Mesenchymal stem cell (in vitro differentiated cells and primary cell): ENCODE data around the gene MRFAP1.
"Not testable (repeated sequence)": the region's sequence is repeated elsewhere in the genome, so short reads cannot be mapped to it uniquely, and the experiment has no call there.

Source experiments
- DNase-seq: peaks from one replicate; pipeline ENCODE4 v3.0.0-alpha.2; 2013
- H2AFZ ChIP-seq: one replicate; pipeline ENCODE4 v1.6.1; 2013; ENCODE audit warnings: low read depth, mild to moderate bottlenecking, control low read depth, inconsistent platforms, low read length, moderate library complexity
- H2AK5ac ChIP-seq: 2 replicates; pipeline ENCODE4 v1.6.1; 2013; ENCODE audit warnings: low read length, moderate library complexity, mild to moderate bottlenecking, inconsistent platforms; ENCODE audit not compliant: severe bottlenecking
- H2BK120ac ChIP-seq: one replicate; pipeline ENCODE4 v1.6.1; 2013; ENCODE audit warnings: low read depth, mild to moderate bottlenecking, inconsistent platforms, low read length, moderate library complexity
- H2BK12ac ChIP-seq, 2 experiments: one replicate each; pipeline ENCODE4 v1.6.1; 2013; ENCODE audit warnings: inconsistent platforms in 2 of 2, low read length in 2 of 2, mild to moderate bottlenecking in 2 of 2, moderate library complexity in 2 of 2, control low read depth in 1 of 2
- H2BK15ac ChIP-seq: one replicate; pipeline ENCODE4 v1.6.1; 2013; ENCODE audit warnings: mild to moderate bottlenecking, low read depth, inconsistent platforms; ENCODE audit not compliant: poor library complexity, severe bottlenecking
- H2BK5ac ChIP-seq: 2 replicates; pipeline ENCODE4 v1.6.1; 2013; ENCODE audit warnings: low read depth, mild to moderate bottlenecking, low read length, control low read depth, inconsistent platforms; ENCODE audit not compliant: poor library complexity, severe bottlenecking
- H3K14ac ChIP-seq, 2 experiments: one replicate each; pipeline ENCODE4 v1.6.1; 2013; ENCODE audit warnings: inconsistent platforms in 2 of 2, low read length in 2 of 2, control low read depth in 1 of 2, mild to moderate bottlenecking in 1 of 2, moderate library complexity in 1 of 2
- H3K18ac ChIP-seq, 2 experiments: one replicate each; pipeline ENCODE4 v1.6.1; 2013; ENCODE audit warnings: inconsistent platforms in 2 of 2, low read length in 2 of 2, control low read depth in 1 of 2, low read depth in 1 of 2, mild to moderate bottlenecking in 1 of 2
- H3K23ac ChIP-seq, 2 experiments: one replicate each; pipeline ENCODE4 v1.6.1; 2013; ENCODE audit warnings: inconsistent platforms in 2 of 2, low read length in 2 of 2, mild to moderate bottlenecking in 2 of 2, moderate library complexity in 2 of 2, control low read depth in 1 of 2
- H3K27ac ChIP-seq: 2 replicates; pipeline ENCODE4 v1.5.1; 2013; ENCODE audit warnings: mild to moderate bottlenecking, moderate library complexity, low read length, control low read depth, inconsistent platforms; ENCODE audit not compliant: poor library complexity, severe bottlenecking
- H3K27me3 ChIP-seq, 2 experiments: 2 replicates each; pipeline versions ENCODE4 v1.6.1 to v1.7.0; 2013; ENCODE audit warnings: low read length in 2 of 2, mild to moderate bottlenecking in 2 of 2, moderate library complexity in 2 of 2, control low read depth in 1 of 2, inconsistent platforms in 1 of 2; ENCODE audit not compliant: control insufficient read depth in 1 of 2, insufficient read depth in 1 of 2
- H3K36me3 ChIP-seq, 2 experiments: 2 replicates each; pipeline versions ENCODE4 v1.6.1 to v1.7.0; 2013; ENCODE audit warnings: low read length in 2 of 2, control low read depth in 1 of 2, inconsistent platforms in 1 of 2, low read depth in 1 of 2, mild to moderate bottlenecking in 1 of 2; ENCODE audit not compliant: insufficient read depth in 2 of 2, control insufficient read depth in 1 of 2
- H3K4ac ChIP-seq, 2 experiments: one replicate each; pipeline ENCODE4 v1.6.1; 2013; ENCODE audit warnings: inconsistent platforms in 2 of 2, low read length in 2 of 2, mild to moderate bottlenecking in 2 of 2, moderate library complexity in 2 of 2, control low read depth in 1 of 2, low read depth in 1 of 2
- H3K4me1 ChIP-seq: 2 replicates; pipeline ENCODE4 v1.6.1; 2013; ENCODE audit warnings: low read depth, low read length, control low read depth; ENCODE audit not compliant: control insufficient read depth, insufficient read depth
- H3K4me2 ChIP-seq: 2 replicates; pipeline ENCODE4 v1.6.1; 2013; ENCODE audit warnings: low read length, mild to moderate bottlenecking, inconsistent platforms; ENCODE audit not compliant: poor library complexity, severe bottlenecking
- H3K4me3 ChIP-seq, 2 experiments: 2 replicates each; pipeline versions ENCODE4 v1.5.1 to v1.7.0; 2013; ENCODE audit warnings: low read length in 2 of 2, mild to moderate bottlenecking in 2 of 2, control low read depth in 1 of 2, low read depth in 1 of 2; ENCODE audit not compliant: insufficient read depth in 1 of 2
- H3K79me1 ChIP-seq: replicated peaks from 2 replicates; pipeline ENCODE4 v1.6.1; 2013; ENCODE audit warnings: mild to moderate bottlenecking, control low read depth, low read length, inconsistent platforms; ENCODE audit not compliant: poor library complexity, severe bottlenecking
- H3K9ac ChIP-seq: 2 replicates; pipeline ENCODE4 v1.7.0; 2013; ENCODE audit warnings: mild to moderate bottlenecking, low read length, moderate library complexity
- H3K9me3 ChIP-seq: 2 replicates; pipeline ENCODE4 v1.7.0; 2013; ENCODE audit warnings: mild to moderate bottlenecking, low read length; ENCODE audit not compliant: control insufficient read depth
- H4K8ac ChIP-seq: one replicate; pipeline ENCODE4 v1.6.1; 2013; ENCODE audit warnings: inconsistent platforms, mild to moderate bottlenecking, low read length, moderate library complexity
- H4K91ac ChIP-seq: one replicate; pipeline ENCODE4 v1.6.1; 2013; ENCODE audit warnings: mild to moderate bottlenecking, low read length, inconsistent platforms
- WGBS: methylation state at CpG from one replicate; pipeline ENCODE4 v1.1.7; 2013; ENCODE audit warnings: mixed read lengths; 5-methylcytosine and 5-hydroxymethylcytosine counted together

MRFAP1 gene

DNA sequence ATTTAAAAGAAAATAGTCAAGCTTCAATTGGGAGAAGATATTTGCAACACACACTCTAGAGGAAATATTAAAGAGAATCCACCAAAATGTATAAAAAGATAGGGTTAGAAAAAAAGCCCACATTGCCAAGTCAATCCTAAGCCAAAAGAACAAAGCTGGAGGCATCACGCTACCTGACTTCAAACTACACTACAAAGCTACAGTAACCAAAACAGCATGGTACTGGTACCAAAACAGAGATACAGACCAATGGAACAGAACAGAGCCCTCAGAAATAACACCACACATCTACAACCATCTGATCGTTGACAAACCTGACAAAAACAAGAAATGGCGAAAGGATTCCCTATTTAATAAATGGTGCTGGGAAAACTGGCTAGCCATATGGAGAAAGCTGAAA lies 13.7 kb downstream of the MRFAP1 start:
- H2BK12ac ChIP-seq, DNase-seq, H2BK15ac ChIP-seq, H3K36me3 ChIP-seq, H3K4me3 ChIP-seq, H3K27me3 ChIP-seq, H2BK120ac ChIP-seq, H4K8ac ChIP-seq, H3K4ac ChIP-seq, H2AK5ac ChIP-seq, H3K4me1 ChIP-seq, H3K18ac ChIP-seq, H3K23ac ChIP-seq, H4K91ac ChIP-seq, H3K14ac ChIP-seq, H3K4me2 ChIP-seq, H2BK5ac ChIP-seq, H3K27ac ChIP-seq, H3K9ac ChIP-seq, H2AFZ ChIP-seq, H3K79me1 ChIP-seq, H3K9me3 ChIP-seq: not testable (repeated sequence)
- WGBS, result 100% methylated on average over 1 of the region's 3 CpGs

GRCh38 chr4:6655291-6655690 lies 14.8 kb downstream of the MRFAP1 start:
- H3K27ac ChIP-seq, H3K4ac ChIP-seq, H3K4me2 ChIP-seq, DNase-seq, H2AFZ ChIP-seq, H4K8ac ChIP-seq, H2AK5ac ChIP-seq, H3K79me1 ChIP-seq, H2BK120ac ChIP-seq, H3K18ac ChIP-seq, H3K27me3 ChIP-seq, H2BK12ac ChIP-seq, H2BK5ac ChIP-seq, H3K9me3 ChIP-seq, H3K14ac ChIP-seq, H3K36me3 ChIP-seq, H3K4me1 ChIP-seq, H3K23ac ChIP-seq, H2BK15ac ChIP-seq, H4K91ac ChIP-seq, H3K9ac ChIP-seq, H3K4me3 ChIP-seq: not testable (repeated sequence)
- WGBS, result no CpG with 5 or more reads among the region's 2 CpGs

DNA sequence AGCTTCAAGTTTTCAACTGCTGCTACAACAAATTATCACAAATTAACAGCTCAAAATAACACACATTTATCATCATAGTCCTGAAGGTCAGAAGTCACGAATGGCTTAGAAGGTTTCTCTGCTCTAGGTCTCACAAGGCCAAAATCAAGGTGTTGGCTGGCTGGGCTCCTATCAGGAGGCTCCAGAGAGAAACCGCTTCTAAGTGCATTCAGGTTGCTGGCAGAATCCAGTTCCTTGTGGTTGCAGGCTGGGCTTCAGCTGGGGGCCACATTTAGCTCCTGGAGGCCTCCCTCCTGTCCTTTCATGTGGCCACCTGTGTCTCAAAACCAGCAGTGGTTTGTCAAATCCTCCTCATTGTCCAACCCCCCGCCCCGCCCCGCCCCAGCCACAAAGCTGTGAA lies 15.4 kb downstream of the MRFAP1 start:
- H3K4me1 ChIP-seq, result peaks cover 5% of the 10 kb centered on the region
- H3K23ac ChIP-seq, result no peak overlapping the region
- 86% methylated on average over 5 of the region's 5 CpGs for WGBS
- no peak overlapping the region for H2BK5ac ChIP-seq
- no peaks in the 10 kb centered on the region for H3K27me3 ChIP-seq
- no peak overlapping the region for H4K91ac ChIP-seq
- H2BK120ac ChIP-seq, result no peak overlapping the region
- H2BK15ac ChIP-seq, result no peak overlapping the region
- H3K4me2 ChIP-seq, result no peak overlapping the region
- no peak overlapping the region for H3K18ac ChIP-seq
- no peaks in the 10 kb centered on the region for H3K9me3 ChIP-seq
- no peak overlapping the region for H3K9ac ChIP-seq
- no peak overlapping the region for H3K4me3 ChIP-seq
- no peak overlapping the region for H4K8ac ChIP-seq
- H2AK5ac ChIP-seq, result no peak overlapping the region
- no peaks in the 10 kb centered on the region for H3K79me1 ChIP-seq
- no peak overlapping the region for H3K4ac ChIP-seq
- H3K27ac ChIP-seq, result no peak overlapping the region
- no peak overlapping the region for H2AFZ ChIP-seq
- H3K14ac ChIP-seq, result no peak overlapping the region
- H2BK12ac ChIP-seq, result no peak overlapping the region
- DNase-seq, result no peak
- H3K36me3 ChIP-seq, result peaks cover 0 to 3% of the 10 kb centered on the region in 2 experiments

- no peak overlapping the region for H4K8ac ChIP-seq
- H3K27ac ChIP-seq, result no peak overlapping the region
- no peak overlapping the region for H2AFZ ChIP-seq
- H2BK12ac ChIP-seq, result no peak overlapping the region
- H3K9ac ChIP-seq, result no peak overlapping the region
- H2BK15ac ChIP-seq, result no peak overlapping the region
- H3K23ac ChIP-seq, result no peak overlapping the region
- no peak overlapping the region for H3K18ac ChIP-seq
- 97% methylated on average over 64 of the region's 65 CpGs for WGBS
- no peaks in the 10 kb centered on the region for H3K27me3 ChIP-seq
- no peak overlapping the region for H3K14ac ChIP-seq
- H2AK5ac ChIP-seq, result no peak overlapping the region
- H4K91ac ChIP-seq, result no peak overlapping the region
- H3K36me3 ChIP-seq, result peaks cover 0 to 3% of the 10 kb centered on the region in 2 experiments
- H3K4me3 ChIP-seq, result peak overlapping the region in 1 of 2 experiments; percentile 74
- no peaks in the 10 kb centered on the region for H3K9me3 ChIP-seq
- H3K79me1 ChIP-seq, result no peaks in the 10 kb centered on the region
- no peak overlapping the region for H3K4me2 ChIP-seq
- H2BK5ac ChIP-seq, result peak overlapping the region; percentile 67
- H3K4ac ChIP-seq, result no peak overlapping the region
- H2BK120ac ChIP-seq, result no peak overlapping the region
- peaks cover 5% of the 10 kb centered on the region for H3K4me1 ChIP-seq
- no peak for DNase-seq
These were observed 17.0 kb downstream of the MRFAP1 start for GRCh38 chr4:6657242-6658208.
